ENCODE measurements around the gene KRT12.

GRCh38 chr17:40817103-40817682, 49.8 kb downstream of the KRT12 start:
- TF ChIP-seq EZH2 (IDR thresholded peaks at IDR 0.05; ENCODE audit: borderline replicate concordance) (no peak), CTCF (IDR thresholded peaks at IDR 0.05; ENCODE audit: poor library complexity) (no peak)
